GM18951 (cell line): ENCODE results near the gene PCDHA3.
"Not testable (repeated sequence)": the region's sequence is repeated elsewhere in the genome, so short reads cannot be mapped to it uniquely, and the experiment has no call there.

Experiments
- POLR2A ChIP-seq: IDR thresholded peaks from 4 replicates; pipeline ENCODE4 v1.6.1; 2011; ENCODE audit warnings: mild to moderate bottlenecking; ENCODE audit not compliant: insufficient read length, insufficient read depth; ENCODE audit errors: extremely low read depth
- in situ Hi-C: fragments of 300-500 bp; cut with MboI; formaldehyde crosslinking; loops from one replicate; pipeline ENCODE4 v1.12.0; 2022; ENCODE audit warnings: low sequenced_read_pairs, mixed read lengths, inconsistent platforms; ENCODE audit not compliant: unreplicated experiment

Gene PCDHA3

DNA sequence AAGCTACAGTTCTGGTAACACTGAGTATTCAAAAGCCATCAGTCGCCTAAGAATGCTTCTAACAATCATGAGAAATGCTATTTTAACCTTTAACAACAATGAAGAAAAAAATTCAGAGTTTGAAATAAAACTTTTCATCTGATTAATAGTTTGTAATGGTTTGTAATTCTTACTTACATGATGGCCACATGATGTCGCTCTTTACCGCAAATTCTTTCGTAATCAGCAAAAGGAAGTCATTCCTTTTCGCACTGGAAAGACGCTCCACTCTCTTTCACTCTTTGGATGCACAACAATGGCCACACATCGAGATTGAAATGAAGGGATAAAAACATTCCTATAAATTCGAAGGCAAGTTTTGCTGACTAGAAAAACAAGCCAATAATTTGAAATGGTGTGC is 33.1 kb downstream of the PCDHA3 start, which contains the start of gene PCDHA7:
Gene PCDHA7, plus strand, starts transcription at position 277 of the 400 bp plus-strand sequence. Its CDS starts 115 bp downstream, at position 392.
- in situ Hi-C loops = no loop called here
- no peak for TF ChIP-seq POLR2A

DNA sequence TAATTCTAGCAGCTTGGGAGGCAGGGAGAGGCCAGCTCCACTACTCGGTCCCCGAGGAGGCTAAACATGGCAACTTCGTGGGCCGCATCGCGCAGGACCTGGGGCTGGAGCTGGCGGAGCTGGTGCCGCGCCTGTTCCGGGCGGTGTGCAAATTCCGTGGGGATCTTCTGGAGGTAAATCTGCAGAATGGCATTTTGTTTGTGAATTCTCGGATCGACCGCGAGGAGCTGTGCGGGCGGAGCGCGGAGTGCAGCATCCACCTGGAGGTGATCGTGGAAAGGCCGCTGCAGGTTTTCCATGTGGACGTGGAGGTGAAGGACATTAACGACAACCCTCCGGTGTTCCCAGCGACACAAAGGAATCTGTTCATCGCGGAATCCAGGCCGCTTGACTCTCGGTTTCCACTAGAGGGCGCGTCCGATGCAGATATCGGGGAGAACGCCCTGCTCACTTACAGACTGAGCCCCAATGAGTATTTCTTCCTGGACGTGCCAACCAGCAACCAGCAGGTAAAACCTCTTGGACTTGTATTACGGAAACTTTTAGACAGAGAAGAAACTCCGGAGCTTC is 33.7 kb downstream of the PCDHA3 start:
- in situ Hi-C loops = not testable (repeated sequence)

DNA sequence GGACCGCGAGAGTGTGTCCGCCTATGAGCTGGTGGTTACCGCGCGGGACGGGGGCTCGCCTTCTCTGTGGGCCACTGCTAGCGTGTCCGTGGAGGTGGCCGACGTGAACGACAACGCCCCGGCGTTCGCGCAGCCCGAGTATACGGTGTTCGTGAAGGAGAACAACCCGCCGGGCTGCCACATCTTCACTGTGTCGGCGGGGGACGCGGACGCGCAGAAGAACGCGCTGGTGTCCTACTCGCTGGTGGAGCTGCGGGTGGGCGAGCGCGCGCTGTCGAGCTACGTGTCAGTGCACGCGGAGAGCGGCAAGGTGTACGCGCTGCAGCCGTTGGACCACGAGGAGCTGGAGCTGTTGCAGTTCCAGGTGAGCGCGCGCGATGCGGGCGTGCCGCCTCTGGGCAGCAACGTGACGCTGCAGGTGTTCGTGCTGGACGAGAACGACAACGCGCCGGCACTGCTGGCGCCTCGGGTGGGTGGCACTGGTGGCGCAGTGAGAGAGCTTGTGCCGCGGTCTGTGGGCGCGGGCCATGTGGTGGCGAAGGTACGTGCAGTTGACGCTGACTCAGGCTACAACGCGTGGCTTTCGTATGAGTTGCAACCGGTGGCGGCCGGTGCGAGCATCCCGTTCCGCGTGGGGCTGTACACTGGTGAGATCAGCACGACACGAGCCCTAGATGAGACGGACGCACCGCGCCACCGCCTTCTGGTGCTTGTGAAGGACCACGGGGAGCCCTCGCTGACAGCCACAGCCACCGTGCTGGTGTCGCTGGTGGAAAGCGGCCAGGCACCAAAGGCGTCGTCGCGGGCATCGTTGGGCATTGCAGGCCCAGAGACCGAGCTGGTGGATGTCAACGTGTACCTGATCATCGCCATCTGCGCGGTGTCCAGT is 35.0 kb downstream of the PCDHA3 start:
- TF ChIP-seq POLR2A = no peak
- in situ Hi-C loops = no loop called here

DNA sequence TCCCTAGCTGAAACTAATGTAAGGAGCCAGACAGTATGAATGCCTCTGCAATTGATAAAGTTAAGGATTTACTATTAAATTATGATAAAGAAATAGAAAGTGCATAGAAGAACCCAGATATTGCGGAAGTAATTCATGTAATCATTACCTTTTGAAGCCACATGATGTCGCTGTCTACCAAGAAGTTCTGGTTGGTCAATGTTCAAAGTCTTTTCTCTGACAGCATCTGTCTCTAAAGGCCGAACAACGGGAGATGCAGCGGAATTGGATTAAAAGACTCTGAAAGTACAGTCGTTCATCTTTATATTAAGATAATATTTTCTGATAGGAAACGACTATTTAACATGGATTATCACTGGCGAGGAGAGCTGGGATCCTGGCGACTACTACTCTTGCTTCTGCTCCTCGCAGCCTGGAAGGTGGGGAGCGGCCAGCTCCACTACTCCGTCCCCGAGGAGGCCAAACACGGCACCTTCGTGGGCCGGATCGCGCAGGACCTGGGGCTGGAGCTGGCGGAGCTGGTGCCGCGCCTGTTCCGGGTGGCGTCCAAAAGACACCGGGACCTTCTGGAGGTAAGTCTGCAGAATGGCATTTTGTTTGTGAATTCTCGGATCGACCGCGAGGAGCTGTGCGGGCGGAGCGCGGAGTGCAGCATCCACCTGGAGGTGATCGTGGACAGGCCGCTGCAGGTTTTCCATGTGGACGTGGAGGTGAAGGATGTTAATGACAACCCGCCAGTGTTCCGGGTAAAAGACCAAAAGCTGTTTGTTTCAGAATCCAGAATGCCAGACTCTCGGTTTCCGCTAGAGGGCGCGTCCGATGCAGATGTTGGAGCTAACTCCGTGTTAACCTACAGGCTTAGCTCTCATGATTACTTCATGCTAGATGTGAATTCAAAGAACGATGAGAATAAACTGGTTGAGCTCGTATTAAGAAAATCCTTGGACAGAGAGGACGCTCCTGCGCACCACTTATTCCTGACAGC is 40.4 kb downstream of the PCDHA3 start, which contains the start of gene PCDHA8:
Gene PCDHA8, plus strand, starts transcription at position 210 of the 985 bp plus-strand sequence. Its CDS starts 135 bp downstream, at position 345.
- in situ Hi-C loops = no loop called here
- no peak for TF ChIP-seq POLR2A

DNA sequence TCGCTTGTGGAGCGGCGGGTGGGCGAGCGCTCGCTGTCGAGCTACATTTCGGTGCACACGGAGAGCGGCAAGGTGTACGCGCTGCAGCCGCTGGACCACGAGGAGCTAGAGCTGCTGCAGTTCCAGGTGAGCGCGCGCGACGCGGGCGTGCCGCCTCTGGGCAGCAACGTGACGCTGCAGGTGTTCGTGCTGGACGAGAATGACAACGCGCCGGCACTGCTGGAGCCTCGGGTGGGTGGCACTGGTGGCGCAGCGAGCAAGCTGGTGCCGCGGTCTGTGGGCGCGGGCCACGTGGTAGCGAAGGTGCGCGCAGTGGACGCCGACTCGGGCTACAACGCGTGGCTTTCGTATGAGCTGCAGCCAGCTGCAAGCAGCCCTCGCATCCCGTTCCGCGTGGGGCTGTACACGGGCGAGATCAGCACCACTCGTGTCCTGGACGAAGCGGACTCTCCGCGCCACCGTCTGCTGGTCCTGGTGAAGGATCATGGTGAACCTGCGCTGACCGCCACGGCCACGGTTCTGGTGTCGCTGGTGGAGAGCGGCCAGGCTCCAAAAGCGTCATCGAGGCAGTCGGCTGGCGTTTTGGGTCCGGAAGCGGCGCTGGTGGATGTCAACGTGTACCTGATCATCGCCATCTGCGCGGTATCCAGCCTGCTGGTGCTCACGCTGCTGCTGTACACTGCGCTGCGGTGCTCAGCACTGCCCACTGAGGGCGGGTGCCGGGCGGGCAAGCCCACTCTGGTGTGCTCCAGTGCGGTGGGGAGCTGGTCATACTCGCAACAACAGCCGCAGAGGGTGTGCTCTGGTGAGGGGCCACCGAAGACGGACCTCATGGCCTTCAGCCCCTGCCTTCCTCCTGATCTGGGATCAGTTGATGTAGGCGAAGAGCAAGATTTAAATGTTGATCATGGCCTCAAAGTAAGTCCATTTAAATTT is 42.2 kb downstream of the PCDHA3 start:
- no peak for TF ChIP-seq POLR2A
- in situ Hi-C loops = no loop called here

DNA sequence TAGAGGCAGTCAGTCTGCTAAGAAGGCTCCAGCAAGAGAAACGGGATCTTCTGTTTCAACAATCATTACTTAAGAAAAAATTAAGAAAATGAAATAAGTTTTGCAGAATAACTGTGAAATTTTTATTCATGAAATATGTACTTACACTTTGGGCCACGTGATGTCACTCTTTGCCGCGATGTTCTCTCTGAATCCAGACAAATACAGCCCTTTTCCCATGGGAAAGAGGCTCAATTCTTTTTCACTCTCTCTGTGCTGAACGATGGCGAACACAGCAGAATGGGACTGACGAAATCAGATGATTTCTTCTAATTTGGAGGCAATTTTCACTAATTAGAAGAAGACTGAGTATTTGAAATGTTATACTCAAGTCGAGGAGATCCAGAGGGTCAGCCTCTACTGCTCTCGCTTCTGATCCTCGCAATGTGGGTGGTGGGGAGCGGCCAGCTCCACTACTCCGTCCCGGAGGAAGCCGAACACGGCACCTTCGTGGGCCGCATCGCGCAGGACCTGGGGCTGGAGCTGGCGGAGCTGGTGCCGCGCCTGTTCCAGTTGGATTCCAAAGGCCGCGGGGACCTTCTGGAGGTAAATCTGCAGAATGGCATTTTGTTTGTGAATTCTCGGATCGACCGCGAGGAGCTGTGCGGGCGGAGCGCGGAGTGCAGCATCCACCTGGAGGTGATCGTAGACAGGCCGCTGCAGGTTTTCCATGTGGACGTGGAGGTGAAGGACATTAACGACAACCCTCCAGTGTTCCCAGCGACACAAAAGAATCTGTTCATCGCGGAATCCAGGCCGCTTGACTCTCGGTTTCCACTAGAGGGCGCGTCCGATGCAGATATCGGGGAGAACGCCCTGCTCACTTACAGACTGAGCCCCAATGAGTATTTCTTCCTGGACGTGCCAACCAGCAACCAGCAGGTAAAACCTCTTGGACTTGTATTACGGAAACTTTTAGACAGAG is 47.6 kb downstream of the PCDHA3 start, which contains the start of gene PCDHA9:
Gene PCDHA9, plus strand, starts transcription at position 244 of the 964 bp plus-strand sequence. Its CDS starts 114 bp downstream, at position 358.
- in situ Hi-C loops = not testable (repeated sequence)

- in situ Hi-C loops = not testable (repeated sequence)
These were observed 49.2 kb downstream of the PCDHA3 start for GRCh38 chr5:140849831-140850634.
